GM18499 (cell line): ENCODE results near the gene TMEM150C.
"Not testable (repeated sequence)": the region's sequence is repeated elsewhere in the genome, so short reads cannot be mapped to it uniquely, and the experiment has no call there.

Experiments
- ATAC-seq: cut with Tn5 transposase; IDR thresholded peaks from one replicate; pipeline ENCODE4 v1.9.1; 2021; ENCODE audit warnings: moderate number of reproducible peaks; ENCODE audit not compliant: insufficient read depth, unreplicated experiment

Gene TMEM150C

GRCh38 chr4:82569727-82570126 lies 7.9 kb upstream of the TMEM150C start:
- no peak for ATAC-seq

GRCh38 chr4:82569076-82569475 lies 7.3 kb upstream of the TMEM150C start:
- ATAC-seq: no peak

- ATAC-seq: no peak
Observed at GRCh38 chr4:82567444-82567843, 5.7 kb upstream of the TMEM150C start.

GRCh38 chr4:82562564-82562854 lies 721 bp upstream of the TMEM150C start:
- ATAC-seq: no peak

GRCh38 chr4:82560853-82561785 lies 669 bp downstream of the TMEM150C start:
- no peak for ATAC-seq

- ATAC-seq: no peak
Observed at GRCh38 chr4:82559735-82560120, 2.1 kb downstream of the TMEM150C start.

- ATAC-seq: not testable (repeated sequence)
Observed at GRCh38 chr4:82559090-82559734, 2.6 kb downstream of the TMEM150C start.

GRCh38 chr4:82555276-82555675 lies 6.5 kb downstream of the TMEM150C start:
- ATAC-seq: no peak

- no peak for ATAC-seq
Observed at GRCh38 chr4:82553020-82553419, 8.8 kb downstream of the TMEM150C start.

- ATAC-seq: no peak
Observed at GRCh38 chr4:82551734-82552133, 10.1 kb downstream of the TMEM150C start.

- not testable (repeated sequence) for ATAC-seq
Observed at GRCh38 chr4:82547850-82548249, 13.9 kb downstream of the TMEM150C start.

GRCh38 chr4:82543131-82543530 lies 18.7 kb downstream of the TMEM150C start:
- ATAC-seq: no peak

GRCh38 chr4:82542642-82543041 lies 19.1 kb downstream of the TMEM150C start:
- no peak for ATAC-seq

GRCh38 chr4:82529322-82529721 lies 32.5 kb downstream of the TMEM150C start:
- no peak for ATAC-seq

- ATAC-seq: no peak
Observed at GRCh38 chr4:82528868-82529267, 32.9 kb downstream of the TMEM150C start.

GRCh38 chr4:82528074-82528473 lies 33.7 kb downstream of the TMEM150C start:
- no peak for ATAC-seq

GRCh38 chr4:82525307-82525911 lies 36.4 kb downstream of the TMEM150C start:
- no peak for ATAC-seq

- ATAC-seq: no peak
Observed at GRCh38 chr4:82524570-82525152, 37.1 kb downstream of the TMEM150C start.

GRCh38 chr4:82523179-82523578 lies 38.6 kb downstream of the TMEM150C start:
- ATAC-seq: no peak

- ATAC-seq: no peak
Observed at GRCh38 chr4:82522472-82522871, 39.3 kb downstream of the TMEM150C start.

- ATAC-seq: no peak
Observed at GRCh38 chr4:82521283-82521682, 40.5 kb downstream of the TMEM150C start.
